Stimulated activated CD8-positive, alpha-beta memory T cell treated with anti-CD3 and anti-CD28 coated beads, Interleukin-12 subunit alpha, Interleukin-12 subunit beta, amount 100 ng/mL, for 24 hours (primary cell): ENCODE measurements around the gene LURAP1L.
"Not testable (repeated sequence)": the region's sequence is repeated elsewhere in the genome, so short reads cannot be mapped to it uniquely, and the experiment has no call there.

Experiments
- DNase-seq: peaks from one replicate; pipeline ENCODE4 v3.0.0-alpha.2; 2020; ENCODE audit errors: extremely low read depth

LURAP1L gene

GRCh38 chr9:12859704-12860251, 85.0 kb downstream of the LURAP1L start:
- no peak for DNase-seq

DNA sequence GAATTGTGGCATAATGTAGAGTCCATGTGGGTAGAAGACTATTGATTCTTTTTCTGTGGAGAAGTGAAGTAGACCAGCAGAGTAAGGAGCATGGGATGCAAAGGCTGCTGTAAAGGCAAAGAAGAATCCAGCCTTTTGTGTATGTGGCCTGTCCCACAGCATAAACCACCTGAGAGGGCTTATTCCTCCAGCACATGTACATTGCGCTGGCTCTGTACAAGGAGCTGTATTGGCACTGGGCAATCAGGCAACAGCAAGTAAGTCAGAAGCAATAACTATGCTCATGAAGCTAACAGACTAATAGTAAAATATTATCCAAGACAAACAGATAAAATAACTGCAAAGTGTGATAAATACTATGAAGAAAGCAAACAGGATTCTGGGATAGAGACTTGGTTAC, 86.2 kb downstream of the LURAP1L start:
- DNase-seq, result no peak

DNA sequence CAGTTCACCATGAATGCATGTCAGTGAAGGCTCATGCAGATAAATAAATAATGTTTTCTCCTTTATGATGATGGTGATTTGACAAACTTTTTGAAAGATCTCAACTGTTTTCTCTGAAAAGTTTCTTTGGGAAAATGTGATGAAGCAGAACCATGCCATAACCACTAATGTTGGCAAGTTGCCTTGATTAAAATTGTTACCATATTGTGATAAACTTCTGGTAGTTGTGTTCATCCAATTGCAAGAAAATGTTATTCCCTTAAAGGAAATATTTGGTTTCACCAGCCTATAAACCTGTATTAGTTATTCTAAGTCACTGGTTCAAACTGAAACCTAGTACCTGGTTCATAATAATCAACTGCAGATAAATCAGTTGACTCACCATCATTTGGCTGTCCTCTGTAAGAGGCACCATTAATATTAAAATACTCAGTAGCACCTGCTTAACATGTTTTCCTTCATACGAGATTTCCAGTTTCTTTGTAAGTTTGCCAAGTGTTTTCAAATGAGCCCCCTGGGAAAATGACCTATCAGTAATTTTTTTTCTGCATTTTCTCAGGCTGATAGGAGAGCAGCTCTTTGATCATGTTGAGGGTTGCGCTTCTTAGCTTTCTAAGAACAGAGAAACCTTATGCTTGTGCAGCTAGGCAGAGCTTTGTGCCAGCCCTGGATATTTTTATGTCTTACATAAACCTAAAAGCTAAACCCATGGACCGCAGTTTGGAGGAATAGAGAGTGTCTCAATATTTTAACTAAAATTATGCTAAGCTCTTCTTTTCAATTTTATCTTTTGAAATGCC, 88.0 kb downstream of the LURAP1L start:
- DNase-seq, result no peak

DNA sequence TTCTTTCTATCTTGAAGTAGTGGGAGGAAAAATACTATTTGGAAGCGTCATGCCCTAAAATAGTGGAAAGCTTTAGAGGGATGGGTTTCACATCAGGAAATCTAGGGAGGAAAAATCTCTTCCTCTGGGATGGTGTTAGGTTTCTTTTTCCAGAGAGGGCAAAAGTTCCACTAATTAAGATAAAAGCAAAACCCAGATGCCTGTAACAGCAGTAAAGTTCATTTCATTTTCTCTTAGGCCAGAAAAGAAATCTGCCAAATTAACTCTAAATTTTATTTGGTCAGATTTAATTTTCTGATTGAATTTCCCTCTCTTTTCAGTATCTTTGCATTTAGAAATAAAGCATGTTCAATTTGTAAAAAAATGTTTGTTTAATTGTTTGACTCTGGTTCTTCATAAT, 88.8 kb downstream of the LURAP1L start:
- DNase-seq, result no peak

GRCh38 chr9:12865380-12865779, 90.6 kb downstream of the LURAP1L start:
- not testable (repeated sequence) for DNase-seq
